Liver (tissue), 9 donors: Measurements from ENCODE around the gene ERICH2. TPM values are rescaled to one million over a fixed set of nuclear protein-coding genes. Genes with fewer than 3 reads are reported as not detected.

Experiments used
- DNase-seq: peaks from one replicate; pipeline ENCODE4 v3.0.0-alpha.2; 2017; ENCODE audit warnings: low spot score
- H3K27ac ChIP-seq, 2 donors: one replicate each; pipeline ENCODE4 v1.7.0; 2013; ENCODE audit warnings: inconsistent platforms in 2 of 2, low read length in 2 of 2, control low read depth in 1 of 2, low read depth in 1 of 2, mild to moderate bottlenecking in 1 of 2
- H3K27me3 ChIP-seq, 4 donors: one replicate each; pipeline versions ENCODE4 v1.6.1 to v1.7.0; 2013; ENCODE audit warnings: low read length in 3 of 4, inconsistent platforms in 1 of 4, mild to moderate bottlenecking in 1 of 4, moderate library complexity in 1 of 4; ENCODE audit not compliant: control insufficient read depth in 4 of 4, insufficient read depth in 4 of 4
- H3K36me3 ChIP-seq, 4 donors: one replicate each; pipeline versions ENCODE4 v1.6.1 to v1.7.0; 2013; ENCODE audit warnings: low read length in 3 of 4, mild to moderate bottlenecking in 3 of 4, low read depth in 1 of 4, moderate library complexity in 1 of 4; ENCODE audit not compliant: control insufficient read depth in 4 of 4, insufficient read depth in 3 of 4
- H3K4me1 ChIP-seq, 4 donors: one replicate each; pipeline versions ENCODE4 v1.6.1 to v1.7.0; 2013; ENCODE audit warnings: low read length in 3 of 4, mild to moderate bottlenecking in 3 of 4, moderate library complexity in 1 of 4; ENCODE audit not compliant: control insufficient read depth in 4 of 4, insufficient read depth in 4 of 4
- H3K4me3 ChIP-seq, 3 donors: one replicate each; pipeline versions ENCODE4 v1.6.1 to v1.7.0; 2013; ENCODE audit warnings: low read length in 3 of 3, control low read depth in 1 of 3, low read depth in 1 of 3, mild to moderate bottlenecking in 1 of 3
- H3K9ac ChIP-seq, 2 donors: one replicate each; pipeline ENCODE4 v1.7.0; 2013; ENCODE audit warnings: low read length in 2 of 2, mild to moderate bottlenecking in 2 of 2, moderate library complexity in 2 of 2, control low read depth in 1 of 2, low read depth in 1 of 2
- H3K9me3 ChIP-seq, 4 donors: one replicate each; pipeline versions ENCODE4 v1.6.1 to v1.7.0; 2013; ENCODE audit warnings: low read length in 3 of 4; ENCODE audit not compliant: control insufficient read depth in 4 of 4
- ATF3 ChIP-seq: IDR thresholded peaks from 2 replicates; pipeline ENCODE4 v1.6.1; 2016; ENCODE audit warnings: antibody characterized with exemption
- CTCF ChIP-seq: fragments of 150-350 bp; IDR thresholded peaks from 2 replicates; pipeline ENCODE4 v1.5.1; 2017; ENCODE audit warnings: improper control_type of control experiment, low read depth, low read length; ENCODE audit not compliant: missing input control
- EGR1 ChIP-seq, 2 donors: IDR thresholded peaks; 2 replicates each; pipeline ENCODE4 v1.6.1; 2016 to 2018; ENCODE audit warnings: antibody characterized with exemption in 2 of 2, low read depth in 2 of 2
- FOXA1 ChIP-seq: IDR thresholded peaks from 2 replicates; pipeline ENCODE4 v1.6.1; 2016; ENCODE audit warnings: antibody characterized with exemption
- FOXA2 ChIP-seq: IDR thresholded peaks from 2 replicates; pipeline ENCODE4 v1.6.1; 2016; ENCODE audit warnings: antibody characterized with exemption
- GABPA ChIP-seq, 2 donors: IDR thresholded peaks in 1 of 2; conservative IDR thresholded peaks in 1 of 2; 2 replicates each; pipeline ENCODE4 v1.6.1; 2016; ENCODE audit warnings: antibody characterized with exemption in 2 of 2, mild to moderate bottlenecking in 1 of 2, moderate library complexity in 1 of 2
- HNF4A ChIP-seq, 2 donors: conservative IDR thresholded peaks; 2 replicates each; pipeline ENCODE4 v1.6.1; 2016; ENCODE audit warnings: antibody characterized with exemption in 2 of 2, mild to moderate bottlenecking in 2 of 2
- HNF4G ChIP-seq: IDR thresholded peaks from 2 replicates; pipeline ENCODE4 v1.6.1; 2016; ENCODE audit warnings: antibody characterized with exemption
- JUND ChIP-seq, 2 donors: IDR thresholded peaks; 2 replicates each; pipeline ENCODE4 v1.6.1; 2016; ENCODE audit warnings: antibody characterized with exemption in 2 of 2
- MAX ChIP-seq: IDR thresholded peaks from 2 replicates; pipeline ENCODE4 v1.6.1; 2016; ENCODE audit warnings: antibody characterized with exemption
- NR2F2 ChIP-seq: IDR thresholded peaks from 2 replicates; pipeline ENCODE4 v1.6.1; 2016; ENCODE audit warnings: antibody characterized with exemption
- RAD21 ChIP-seq, 2 donors: IDR thresholded peaks; 2 replicates each; pipeline ENCODE4 v1.6.1; 2016; ENCODE audit warnings: antibody characterized with exemption in 2 of 2, mild to moderate bottlenecking in 2 of 2
- REST ChIP-seq: IDR thresholded peaks from 2 replicates; pipeline ENCODE4 v1.6.1; 2016; ENCODE audit warnings: antibody characterized with exemption, mild to moderate bottlenecking
- RXRA ChIP-seq, 2 donors: IDR thresholded peaks; 2 replicates each; pipeline ENCODE4 v1.6.1; 2017 to 2018; ENCODE audit warnings: antibody characterized with exemption in 2 of 2, mild to moderate bottlenecking in 1 of 2
- SP1 ChIP-seq: IDR thresholded peaks from 2 replicates; pipeline ENCODE4 v1.6.1; 2018; ENCODE audit warnings: antibody characterized with exemption, mild to moderate bottlenecking
- TAF1 ChIP-seq: conservative IDR thresholded peaks from 2 replicates; pipeline ENCODE4 v1.6.1; 2016; ENCODE audit warnings: antibody characterized with exemption, mild to moderate bottlenecking
- YY1 ChIP-seq: IDR thresholded peaks from 2 replicates; pipeline ENCODE4 v1.6.1; 2016; ENCODE audit warnings: antibody characterized with exemption, mild to moderate bottlenecking
- ZBTB33 ChIP-seq: IDR thresholded peaks from 2 replicates; pipeline ENCODE4 v1.6.1; 2016; ENCODE audit warnings: antibody characterized with exemption
- WGBS: extraction: QIAGEN DNeasy Blood & Tissue Kit; methylation state at CpG from one replicate; pipeline ENCODE4 v1.1.7; 2013; 5-methylcytosine and 5-hydroxymethylcytosine counted together
- polyA plus RNA-seq, 2 donors: library from polyadenylated mRNA; stranded (reverse) in 1 of 2; unstranded in 1 of 2; fragments of 200-250 nt in 1 of 2; fragments of >200 nt in 1 of 2; fragmentation: Nextera tagmentation in 1 of 2; extraction: Ambion mirVana in 1 of 2; gene quantifications; one replicate each; pipeline versions ENCODE4 v1.2.1 to v1.2.3, GENCODE V29; 2013 to 2015
- total RNA-seq, 2 donors: library from RNA; depleted of rRNA; stranded (reverse); fragments of >200 nt; gene quantifications; one replicate each; pipeline ENCODE4 v1.2.3, GENCODE V29; 2014
- donor health status: healthy.
- donor health status: healthy.
- donor health status: healthy.
- donor health status: healthy.
- donor health status: healthy.

Gene ERICH2
- total and polyA plus RNA-seq, 4 donors, result 0.39 to 3.0 (median 0.42) TPM; not detected in 1

GRCh38 chr2:170742000-170742399 is 28.2 kb upstream of the ERICH2 start:
- 92% methylated on average over 3 of the region's 3 CpGs for WGBS
- H3K4me3 ChIP-seq, result no peak overlapping the region
- H3K9ac ChIP-seq, result no peak overlapping the region
- no peak for DNase-seq
- H3K27me3 ChIP-seq, result no peaks in the 10 kb centered on the region
- no peaks in the 10 kb centered on the region for H3K36me3 ChIP-seq
- no peaks in the 10 kb centered on the region for H3K9me3 ChIP-seq
- H3K4me1 ChIP-seq, result peaks cover 1 to 10% (median 5%) of the 10 kb centered on the region in 4 donors
- TF ChIP-seq FOXA2 (no peak), FOXA1 (no peak), SP1 (no peak), JUND (IDR thresholded peaks at IDR 0.05) (no peak), ATF3 (no peak), RAD21 (IDR thresholded peaks at IDR 0.05) (no peak), ZBTB33 (no peak), NR2F2 (no peak), EGR1 (IDR thresholded peaks at IDR 0.05; ENCODE audit: low read depth in 2 of 2) (no peak), MAX (no peak), CTCF (no peak), YY1 (no peak), HNF4G (no peak), TAF1 (no peak), RXRA (IDR thresholded peaks at IDR 0.05) (no peak), REST (no peak)
- no peak overlapping the region for H3K27ac ChIP-seq

GRCh38 chr2:170742896-170743529 is 27.2 kb upstream of the ERICH2 start:
- Histone ChIP-seq H3K36me3 (no peaks in the 10 kb centered on the region), H3K9ac (no peak overlapping the region), H3K4me3 (no peak overlapping the region), H3K4me1 (peaks cover 1 to 10% (median 5%) of the 10 kb centered on the region in 4 donors), H3K9me3 (no peaks in the 10 kb centered on the region), H3K27me3 (no peaks in the 10 kb centered on the region), H3K27ac (no peak overlapping the region)
- DNase-seq, result no peak
- WGBS, result 93% methylated on average over 6 of the region's 6 CpGs
- TF ChIP-seq JUND (IDR thresholded peaks at IDR 0.05), result no peak
- no peak for TF ChIP-seq HNF4G
- no peak for TF ChIP-seq NR2F2
- no peak for TF ChIP-seq TAF1
- TF ChIP-seq GABPA (IDR thresholded peaks at IDR 0.05 in 1 of 2, conservative IDR thresholded peaks at IDR 0.05 in 1 of 2), result no peak
- no peak for TF ChIP-seq MAX
- no peak for TF ChIP-seq ZBTB33
- TF ChIP-seq CTCF, result no peak
- no peak for TF ChIP-seq HNF4A (conservative IDR thresholded peaks at IDR 0.05)
- TF ChIP-seq RAD21 (IDR thresholded peaks at IDR 0.05), result no peak
- no peak for TF ChIP-seq FOXA1
